Stimulated activated naive CD8-positive, alpha-beta T cell treated with anti-CD3 and anti-CD28 coated beads, Interleukin-15, Interleukin-2, amounts not matched to agents 100 ng/mL and 50 ng/mL, for 24 hours (primary cell): ENCODE measurements around the gene NPHP4.

ENCODE experiments used
- H3K27ac Mint-ChIP-seq: one replicate; pipeline ENCODE4 v1.8.0; 2021; ENCODE audit warnings: mild to moderate bottlenecking, mixed read lengths
- H3K27me3 Mint-ChIP-seq: one replicate; pipeline ENCODE4 v1.8.0; 2021; ENCODE audit warnings: mixed read lengths
- H3K36me3 Mint-ChIP-seq: one replicate; pipeline ENCODE4 v1.8.0; 2021; ENCODE audit warnings: low read depth, mixed read lengths
- H3K4me1 Mint-ChIP-seq: one replicate; pipeline ENCODE4 v1.8.0; 2021; ENCODE audit warnings: low read depth, mixed read lengths
- H3K4me3 Mint-ChIP-seq: one replicate; pipeline ENCODE4 v1.8.0; 2021; ENCODE audit warnings: mild to moderate bottlenecking, mixed read lengths
- H3K9me3 Mint-ChIP-seq: one replicate; pipeline ENCODE4 v1.8.0; 2021; ENCODE audit warnings: mixed read lengths

Gene NPHP4

DNA sequence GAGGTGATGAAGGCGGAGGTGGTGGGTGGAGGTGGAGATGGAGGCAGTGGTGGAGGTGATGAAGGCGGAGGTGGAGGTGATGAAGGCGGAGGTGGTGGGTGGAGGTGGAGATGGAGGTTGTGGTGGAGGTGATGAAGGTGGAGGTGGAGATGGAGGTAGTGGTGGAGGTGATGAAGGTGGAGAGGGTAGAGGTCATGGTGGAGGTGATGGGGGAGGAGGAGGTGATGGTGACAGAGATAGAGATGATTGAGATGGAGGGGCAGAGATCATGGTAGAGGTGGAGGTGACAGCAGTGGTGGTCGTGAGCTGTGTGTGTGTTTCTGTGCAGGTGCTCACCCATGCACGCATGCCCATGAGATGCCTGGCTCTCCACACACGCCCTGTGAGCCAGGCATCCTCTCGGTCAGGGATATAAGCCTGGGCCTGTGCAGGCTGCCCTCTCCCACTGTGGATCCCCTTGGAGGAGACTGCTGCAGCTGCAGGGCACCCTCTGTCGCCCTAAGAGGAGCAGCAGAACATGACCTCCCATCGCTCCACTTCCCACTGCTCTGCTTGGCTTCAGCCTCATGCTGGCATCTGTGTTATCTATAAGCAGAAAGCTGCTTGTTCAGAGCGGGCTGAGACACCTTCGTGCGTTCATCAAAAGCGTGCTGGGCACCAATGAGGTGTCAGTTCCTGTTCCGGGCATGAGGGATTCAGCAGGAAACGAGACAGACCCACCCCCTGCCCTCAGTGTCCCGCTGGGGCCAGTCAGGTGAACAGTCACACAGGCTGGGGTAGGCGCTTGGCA, 20.5 kb upstream of the NPHP4 start:
- Mint-ChIP-seq H3K4me1 (peaks cover 14% of the 10 kb centered on the region), H3K9me3 (no peaks in the 10 kb centered on the region), H3K27ac (no peak overlapping the region), H3K4me3 (no peak overlapping the region), H3K27me3 (no peaks in the 10 kb centered on the region), H3K36me3 (peaks cover 7% of the 10 kb centered on the region)

DNA sequence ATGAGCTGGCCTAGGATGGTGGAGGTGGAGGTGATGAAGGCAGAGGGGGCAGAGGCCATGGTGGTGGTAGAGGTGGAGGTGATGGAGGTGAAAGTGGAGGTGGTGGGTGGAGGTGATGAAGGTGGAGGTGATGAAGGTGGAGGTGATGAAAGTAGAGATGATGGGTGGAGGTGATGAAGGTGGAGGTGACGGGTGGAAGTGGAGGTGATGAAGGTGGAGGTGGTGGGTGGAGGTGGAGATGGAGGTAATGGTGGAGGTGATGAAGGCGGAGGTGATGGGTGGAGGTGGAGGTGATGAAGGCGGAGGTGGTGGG, 19.7 kb upstream of the NPHP4 start:
- Mint-ChIP-seq H3K4me1 (peaks cover 22% of the 10 kb centered on the region), H3K4me3 (no peak overlapping the region)

DNA sequence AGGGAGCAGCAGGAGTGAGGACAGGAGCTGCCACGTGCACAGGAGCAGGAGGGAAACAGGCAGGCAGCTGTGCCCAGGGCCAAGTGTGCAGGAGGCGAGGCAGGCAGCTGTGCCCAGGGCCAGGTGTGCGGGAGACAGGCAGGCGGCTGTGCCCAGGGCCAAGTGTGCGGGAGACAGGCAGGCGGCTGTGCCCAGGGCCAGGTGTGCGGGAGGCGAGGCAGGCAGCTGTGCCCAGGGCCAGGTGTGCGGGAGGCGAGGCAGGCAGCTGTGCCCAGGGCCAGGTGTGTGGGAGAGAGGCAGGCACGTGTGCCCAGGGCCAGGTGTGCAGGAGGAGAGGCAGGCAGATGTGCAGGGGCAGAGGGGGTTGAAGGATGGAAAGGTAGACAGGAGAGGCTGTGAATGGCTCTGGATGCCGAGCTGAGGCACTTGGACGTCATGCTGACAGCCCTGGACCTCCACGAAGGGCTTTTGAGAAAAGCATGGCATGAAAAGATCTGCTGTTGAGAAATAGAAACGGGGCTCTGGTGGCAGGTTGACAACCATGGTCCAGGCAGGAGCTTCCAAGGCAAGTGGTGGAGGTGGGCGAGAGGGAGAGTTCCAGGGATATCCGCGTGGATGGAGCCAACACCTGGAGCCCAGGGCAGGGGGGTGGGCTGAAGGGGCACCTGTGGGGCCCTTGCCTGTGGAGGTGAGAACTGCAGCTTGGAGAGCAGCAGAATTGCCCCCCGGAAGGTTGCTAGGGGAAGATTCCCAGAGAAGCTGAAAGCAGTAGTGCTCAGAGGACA, 19.1 kb upstream of the NPHP4 start:
- H3K27ac Mint-ChIP-seq = peak overlapping the region; percentile 70
- peaks cover 26% of the 10 kb centered on the region for H3K4me1 Mint-ChIP-seq
- H3K4me3 Mint-ChIP-seq = no peak overlapping the region
- H3K9me3 Mint-ChIP-seq = no peaks in the 10 kb centered on the region
- peaks cover 7% of the 10 kb centered on the region for H3K36me3 Mint-ChIP-seq
- H3K27me3 Mint-ChIP-seq = no peaks in the 10 kb centered on the region

More for the DNA sequence above, 19.7 kb upstream of the NPHP4 start:
- H3K27ac Mint-ChIP-seq = no peak overlapping the region
- H3K9me3 Mint-ChIP-seq = no peaks in the 10 kb centered on the region
- no peaks in the 10 kb centered on the region for H3K27me3 Mint-ChIP-seq
- peaks cover 7% of the 10 kb centered on the region for H3K36me3 Mint-ChIP-seq

DNA sequence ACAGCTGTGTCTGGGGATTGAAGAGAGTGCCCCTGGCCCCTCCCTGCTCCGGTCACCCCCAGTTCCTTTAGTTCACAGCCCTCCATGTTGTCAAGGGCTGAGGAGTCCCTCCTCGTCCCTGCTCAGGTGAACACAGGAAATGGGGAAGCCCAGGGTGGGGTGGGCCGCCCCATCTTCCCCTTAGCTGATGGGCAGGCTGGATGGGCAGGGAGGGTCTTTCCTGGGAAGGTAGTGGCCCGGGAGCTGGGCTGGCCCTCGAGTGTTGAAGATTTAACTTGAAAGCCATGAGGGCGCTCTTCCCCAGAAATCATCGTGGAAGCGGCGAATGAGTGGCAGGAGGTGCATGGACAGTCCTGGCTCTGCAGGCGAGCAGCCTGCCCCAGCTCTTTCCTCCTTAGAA, 18.3 kb upstream of the NPHP4 start:
- H3K27me3 Mint-ChIP-seq = no peaks in the 10 kb centered on the region
- H3K27ac Mint-ChIP-seq = no peak overlapping the region

DNA sequence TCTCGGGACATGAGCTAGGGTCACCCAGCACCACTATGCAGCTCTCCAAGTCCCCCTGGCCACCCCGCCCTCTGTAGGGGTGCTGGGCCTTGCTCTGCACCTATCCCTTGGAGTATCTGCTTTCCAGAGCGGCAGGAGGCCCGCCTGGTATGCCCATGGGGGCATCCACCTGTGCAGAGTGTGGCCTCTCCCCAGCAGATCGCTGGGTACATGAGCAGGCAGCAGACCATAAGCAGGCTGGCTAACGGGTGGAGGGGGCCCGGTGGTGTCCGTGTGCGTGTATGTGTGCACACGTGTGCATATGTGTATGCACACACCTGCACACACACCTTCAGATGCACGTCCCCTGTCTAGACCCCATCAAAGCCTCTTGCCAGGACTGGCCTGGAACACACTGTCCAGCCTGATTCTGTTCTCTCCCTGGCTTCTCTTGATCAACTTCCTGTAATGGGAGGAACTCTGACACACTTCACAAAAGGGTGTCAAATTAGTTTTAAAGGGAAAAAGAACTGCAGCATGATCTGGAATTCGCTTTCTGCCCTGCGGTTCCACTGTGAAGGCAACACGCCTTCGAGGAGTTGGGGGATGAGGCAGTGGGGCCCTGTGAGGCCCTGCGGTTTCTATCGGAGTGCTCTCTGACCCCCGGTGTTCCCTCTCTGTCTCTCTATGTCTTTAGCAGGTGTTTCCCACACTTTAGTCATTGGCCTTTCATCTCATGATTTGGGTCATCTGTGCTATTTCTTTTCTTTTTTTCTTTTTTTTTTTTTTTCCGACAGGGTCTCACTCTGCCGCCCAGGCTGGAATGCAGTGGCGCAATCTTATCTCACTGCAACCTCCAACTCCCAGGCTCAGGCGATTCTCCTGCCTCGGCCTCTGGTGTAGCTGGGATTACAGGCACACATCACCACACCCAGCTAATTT, 17.2 kb upstream of the NPHP4 start:
- Mint-ChIP-seq H3K27me3 (no peaks in the 10 kb centered on the region), H3K9me3 (no peaks in the 10 kb centered on the region), H3K4me3 (no peak overlapping the region), H3K36me3 (peaks cover 3% of the 10 kb centered on the region), H3K27ac (no peak overlapping the region), H3K4me1 (peaks cover 29% of the 10 kb centered on the region)

More for the DNA sequence above, 18.3 kb upstream of the NPHP4 start:
- Mint-ChIP-seq H3K36me3 (peaks cover 7% of the 10 kb centered on the region), H3K4me3 (no peak overlapping the region), H3K4me1 (peaks cover 26% of the 10 kb centered on the region), H3K9me3 (no peaks in the 10 kb centered on the region)

DNA sequence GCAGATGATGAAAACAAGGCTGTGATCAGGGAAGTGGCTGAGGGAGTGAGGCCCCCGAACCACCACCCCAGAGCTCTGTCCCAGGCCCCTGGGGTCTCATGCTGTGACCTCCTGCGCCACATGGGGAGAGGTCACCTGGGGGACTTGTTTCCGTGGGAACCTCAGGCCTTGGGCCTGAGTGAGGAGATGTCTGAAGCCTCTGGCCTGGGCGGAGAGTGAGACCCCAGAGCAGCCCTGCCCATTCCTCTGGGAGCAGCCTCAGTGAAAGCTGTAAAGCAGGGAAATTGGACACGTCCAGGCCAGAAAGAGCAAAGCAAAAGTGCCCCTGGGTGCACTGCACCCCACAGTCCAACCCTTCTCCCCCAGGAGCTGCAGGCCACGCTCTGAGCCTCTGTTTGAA, 16.5 kb upstream of the NPHP4 start:
- peaks cover 31% of the 10 kb centered on the region for H3K4me1 Mint-ChIP-seq
- H3K36me3 Mint-ChIP-seq = no peaks in the 10 kb centered on the region
- no peak overlapping the region for H3K4me3 Mint-ChIP-seq
- H3K9me3 Mint-ChIP-seq = no peaks in the 10 kb centered on the region
- no peak overlapping the region for H3K27ac Mint-ChIP-seq
- no peaks in the 10 kb centered on the region for H3K27me3 Mint-ChIP-seq

DNA sequence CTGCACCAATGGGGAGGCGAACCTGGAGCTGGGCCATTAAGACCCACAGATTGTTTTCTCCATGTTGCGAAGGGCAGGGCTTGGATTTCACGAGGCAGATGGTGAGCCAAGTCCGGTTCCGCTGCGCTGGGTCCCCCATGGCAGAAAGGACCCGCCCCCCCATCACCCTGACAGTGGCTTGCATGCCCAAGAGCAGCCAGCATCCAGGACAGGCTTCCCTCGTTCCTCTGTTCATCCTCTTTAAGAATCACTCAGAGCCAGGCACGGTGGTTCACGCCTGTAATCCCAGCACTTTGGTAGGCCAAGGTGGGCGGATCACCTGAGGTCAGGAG, 15.8 kb upstream of the NPHP4 start:
- no peak overlapping the region for H3K27ac Mint-ChIP-seq
- no peaks in the 10 kb centered on the region for H3K27me3 Mint-ChIP-seq

DNA sequence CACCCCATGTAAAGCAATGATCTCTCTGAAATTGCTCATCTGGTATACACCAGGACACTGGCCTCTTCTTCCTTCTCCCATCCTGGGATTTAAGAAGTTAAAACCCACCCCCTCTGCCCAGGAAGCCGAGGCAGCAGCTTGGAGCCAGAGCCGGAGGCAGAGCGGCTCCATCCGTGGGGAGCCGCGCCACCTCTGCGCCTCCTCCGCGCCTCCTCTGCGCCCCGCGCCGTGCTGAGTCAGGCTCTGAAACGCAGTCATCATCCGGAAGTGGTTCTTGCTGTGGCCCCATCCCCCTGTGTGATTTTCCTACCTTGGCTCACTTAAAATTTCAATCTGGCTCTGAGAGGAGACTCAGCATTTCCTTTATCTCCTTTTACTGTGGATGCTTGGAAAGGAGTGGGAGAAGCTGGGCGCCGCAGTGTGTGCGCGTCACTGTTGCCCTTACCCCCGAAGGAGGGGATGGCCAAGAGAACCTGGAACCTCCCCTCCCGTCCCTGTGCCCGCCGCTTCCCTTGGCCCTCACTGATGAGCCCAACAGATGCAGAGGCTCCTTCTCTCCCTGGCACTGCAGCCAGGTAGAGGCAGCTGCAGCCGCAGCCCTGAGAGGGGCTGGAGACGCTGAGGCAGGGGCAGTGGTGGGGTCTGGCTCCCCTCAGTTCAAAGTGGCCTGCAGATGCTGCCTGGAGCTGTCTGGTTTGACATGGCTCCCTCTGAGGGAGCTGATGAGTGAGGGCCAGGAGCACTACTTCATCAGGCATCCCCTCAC, 15.3 kb upstream of the NPHP4 start:
- H3K27ac Mint-ChIP-seq = no peak overlapping the region
- H3K36me3 Mint-ChIP-seq = no peaks in the 10 kb centered on the region
- peaks cover 35% of the 10 kb centered on the region for H3K4me1 Mint-ChIP-seq
- H3K9me3 Mint-ChIP-seq = no peaks in the 10 kb centered on the region
- H3K4me3 Mint-ChIP-seq = no peak overlapping the region
- no peaks in the 10 kb centered on the region for H3K27me3 Mint-ChIP-seq

More for the DNA sequence above, 15.8 kb upstream of the NPHP4 start:
- H3K4me1 Mint-ChIP-seq = peaks cover 36% of the 10 kb centered on the region
- no peaks in the 10 kb centered on the region for H3K36me3 Mint-ChIP-seq
- no peak overlapping the region for H3K4me3 Mint-ChIP-seq
- no peaks in the 10 kb centered on the region for H3K9me3 Mint-ChIP-seq

DNA sequence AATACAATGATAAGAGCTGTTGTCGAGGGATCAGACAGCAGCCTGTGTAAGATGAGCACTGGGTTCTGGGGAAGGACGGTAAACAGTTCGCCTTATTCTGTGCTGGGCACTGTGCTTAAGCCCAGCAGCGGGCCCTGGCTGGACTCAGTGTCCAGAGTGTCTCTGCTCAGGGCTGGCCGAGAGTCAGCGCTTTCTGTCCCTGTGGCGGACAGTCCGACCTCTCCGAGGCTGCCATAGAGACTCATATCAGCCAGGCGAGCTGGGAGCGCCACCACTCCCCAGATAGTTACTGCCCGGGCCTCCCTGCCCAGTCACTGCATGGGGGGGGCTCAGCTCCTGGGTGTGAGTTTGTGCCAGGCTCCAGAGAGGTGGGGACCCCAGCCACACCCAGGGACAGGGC, 14.7 kb upstream of the NPHP4 start:
- Mint-ChIP-seq H3K27ac (no peak overlapping the region), H3K4me3 (no peak overlapping the region), H3K27me3 (no peaks in the 10 kb centered on the region), H3K4me1 (peaks cover 40% of the 10 kb centered on the region), H3K9me3 (no peaks in the 10 kb centered on the region), H3K36me3 (no peaks in the 10 kb centered on the region)

DNA sequence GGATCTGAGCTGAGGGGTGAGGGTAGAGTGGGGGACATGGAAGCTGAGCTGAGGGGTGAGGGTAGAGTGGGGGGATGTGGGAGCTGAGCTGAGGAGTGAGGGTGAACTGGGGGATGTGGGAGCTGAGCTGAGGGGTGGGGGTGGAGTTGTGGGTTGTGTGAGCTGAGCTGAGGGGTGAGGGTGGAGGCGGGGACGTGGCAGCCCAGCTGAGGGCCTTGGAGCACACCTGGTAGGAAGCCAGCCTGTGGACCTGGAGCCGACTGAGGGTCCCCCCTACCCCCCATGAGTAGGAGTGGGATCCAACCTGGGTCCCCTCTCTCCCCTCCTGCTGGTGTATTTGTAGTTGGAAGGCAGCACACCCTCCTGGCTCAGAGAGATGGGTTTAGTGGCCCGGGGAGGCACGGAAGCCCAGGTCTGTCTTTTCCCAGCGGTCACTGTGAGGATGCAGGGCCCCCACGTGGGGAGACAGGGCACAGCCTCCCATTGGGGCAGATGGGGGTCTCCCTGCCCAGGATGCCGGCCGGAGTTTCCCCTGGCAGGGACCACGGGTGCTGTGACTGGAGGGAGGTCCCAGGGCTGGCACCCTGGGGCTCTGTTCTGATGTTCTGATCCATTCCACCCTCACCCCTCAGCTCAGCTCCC, 13.2 kb upstream of the NPHP4 start:
- Mint-ChIP-seq H3K36me3 (no peaks in the 10 kb centered on the region), H3K4me3 (no peak overlapping the region), H3K4me1 (peaks cover 40% of the 10 kb centered on the region)

DNA sequence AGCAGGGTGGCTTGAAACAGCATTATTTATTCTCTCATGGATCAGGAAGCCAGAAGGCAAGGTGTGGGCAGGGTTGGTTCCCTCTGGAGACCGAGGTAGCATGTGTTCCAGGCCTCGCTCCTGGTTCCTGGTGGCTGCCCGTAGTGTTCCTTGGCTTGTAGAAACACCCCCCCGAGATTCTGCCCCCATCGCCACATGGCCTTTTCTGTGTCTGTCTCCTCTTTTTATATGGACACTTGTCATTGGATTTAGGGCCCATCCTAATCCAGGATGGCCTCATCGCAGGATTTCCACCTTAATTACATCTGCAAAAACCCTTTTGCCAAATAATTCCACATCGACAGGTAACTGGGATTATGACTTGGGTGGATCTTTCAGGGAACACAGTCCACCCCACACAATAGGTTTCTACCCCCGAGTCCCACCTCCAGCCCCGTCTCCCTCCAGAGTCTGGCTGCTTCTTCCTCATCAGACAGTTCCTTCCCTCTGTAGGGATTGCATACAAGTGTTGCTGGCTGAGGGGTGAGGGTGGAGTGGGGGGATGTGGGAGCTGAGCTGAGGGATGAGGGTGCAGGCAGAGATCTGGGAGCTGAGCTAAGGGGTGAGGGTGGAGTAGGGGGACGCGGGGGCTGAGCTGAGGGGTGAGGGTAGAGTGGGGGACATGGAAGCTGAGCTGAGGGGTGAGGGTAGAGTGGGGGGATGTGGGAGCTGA, 12.3 kb upstream of the NPHP4 start:
- no peaks in the 10 kb centered on the region for H3K9me3 Mint-ChIP-seq
- no peaks in the 10 kb centered on the region for H3K36me3 Mint-ChIP-seq
- peaks cover 38% of the 10 kb centered on the region for H3K4me1 Mint-ChIP-seq
- H3K4me3 Mint-ChIP-seq = no peak overlapping the region
- peak overlapping the region; percentile 56 for H3K27ac Mint-ChIP-seq
- H3K27me3 Mint-ChIP-seq = no peaks in the 10 kb centered on the region

More for the DNA sequence above, 13.2 kb upstream of the NPHP4 start:
- H3K27me3 Mint-ChIP-seq = no peaks in the 10 kb centered on the region
- no peaks in the 10 kb centered on the region for H3K9me3 Mint-ChIP-seq
- H3K27ac Mint-ChIP-seq = no peak overlapping the region

DNA sequence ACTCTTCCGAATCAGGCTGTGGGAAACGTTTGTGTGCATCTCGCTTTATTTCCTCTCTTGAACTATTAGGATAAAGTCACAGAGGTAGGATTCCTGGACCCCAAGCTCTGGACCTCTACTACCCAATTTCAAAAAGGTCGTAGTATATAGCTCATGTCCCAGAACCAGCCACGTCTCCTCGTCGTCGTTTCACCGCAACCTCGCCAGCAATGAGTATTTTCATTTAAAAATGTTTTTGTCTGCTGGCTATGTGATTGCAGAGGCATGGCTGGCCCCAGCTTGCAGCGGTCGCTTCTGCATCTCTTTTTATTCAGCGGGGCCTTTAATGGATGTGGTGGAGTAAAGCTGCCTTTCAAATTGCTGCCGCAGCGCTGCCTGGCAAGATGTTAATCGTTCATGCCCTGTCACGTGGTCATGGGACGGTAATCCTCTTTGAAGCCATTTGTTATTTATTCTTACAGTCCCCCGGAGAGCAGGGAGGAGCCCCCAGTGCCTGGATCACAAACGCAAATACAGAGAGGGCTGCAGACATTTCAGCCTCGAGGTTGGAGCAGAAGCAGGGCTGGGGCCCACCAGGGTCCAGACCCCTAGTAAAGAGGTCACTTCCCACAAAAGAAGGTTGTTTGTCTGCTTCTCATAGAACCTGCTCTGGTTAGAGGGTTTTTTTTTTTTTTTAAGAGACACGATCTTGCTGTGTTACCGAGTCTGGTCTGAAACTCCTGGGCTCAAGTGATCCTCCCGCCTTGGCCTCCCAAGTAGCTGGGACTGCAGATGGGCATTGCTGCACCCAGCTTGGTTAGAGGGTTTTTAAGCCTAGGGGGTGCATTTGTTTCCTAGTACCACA, 11.6 kb upstream of the NPHP4 start:
- Mint-ChIP-seq H3K27ac (peak overlapping the region; percentile 56), H3K4me3 (no peak overlapping the region), H3K9me3 (no peaks in the 10 kb centered on the region), H3K36me3 (no peaks in the 10 kb centered on the region), H3K4me1 (peaks cover 36% of the 10 kb centered on the region), H3K27me3 (no peaks in the 10 kb centered on the region)
